Fibroblast of lung (primary cell): ENCODE results near the gene MS4A10.

Experiments
- EZH2 ChIP-seq: IDR thresholded peaks from 2 replicates; pipeline ENCODE4 v1.5.1; 2012; ENCODE audit warnings: low read length, control low read depth, mild to moderate bottlenecking; ENCODE audit errors: missing control alignments
- TF ChIP-seq, protein P1 (sequence below), 2 donors: IDR thresholded peaks in 1 of 2; conservative IDR thresholded peaks in 1 of 2; 1 replicate in 1 of 2; 2 replicates in 1 of 2; pipeline ENCODE4 v1.5.1; 2011 to 2012; ENCODE audit warnings: low read length in 2 of 2, control low read depth in 1 of 2, inconsistent platforms in 1 of 2, low read depth in 1 of 2, mild to moderate bottlenecking in 1 of 2

DNA sequence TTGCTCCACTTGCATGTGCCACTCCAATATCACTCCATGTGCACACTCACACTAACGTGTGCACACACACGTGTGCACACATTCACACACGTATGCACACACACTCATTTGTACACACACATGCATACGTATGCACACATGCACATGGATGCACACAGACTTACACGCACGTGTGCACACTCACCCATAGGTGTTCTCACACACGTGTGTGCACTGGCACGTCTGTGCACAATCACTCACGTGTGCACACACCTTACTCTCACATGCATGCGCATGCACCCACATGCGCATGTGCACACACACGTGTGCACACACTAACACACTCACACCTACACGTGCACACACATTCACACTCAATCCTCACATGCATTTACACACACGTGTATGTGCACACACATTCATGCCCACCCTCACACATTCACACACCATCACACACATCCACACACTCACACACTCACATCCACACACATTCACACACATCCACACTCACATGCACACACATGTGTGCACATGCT lies 37.7 kb upstream of the MS4A10 start:
- TF ChIP-seq, protein P1, sequence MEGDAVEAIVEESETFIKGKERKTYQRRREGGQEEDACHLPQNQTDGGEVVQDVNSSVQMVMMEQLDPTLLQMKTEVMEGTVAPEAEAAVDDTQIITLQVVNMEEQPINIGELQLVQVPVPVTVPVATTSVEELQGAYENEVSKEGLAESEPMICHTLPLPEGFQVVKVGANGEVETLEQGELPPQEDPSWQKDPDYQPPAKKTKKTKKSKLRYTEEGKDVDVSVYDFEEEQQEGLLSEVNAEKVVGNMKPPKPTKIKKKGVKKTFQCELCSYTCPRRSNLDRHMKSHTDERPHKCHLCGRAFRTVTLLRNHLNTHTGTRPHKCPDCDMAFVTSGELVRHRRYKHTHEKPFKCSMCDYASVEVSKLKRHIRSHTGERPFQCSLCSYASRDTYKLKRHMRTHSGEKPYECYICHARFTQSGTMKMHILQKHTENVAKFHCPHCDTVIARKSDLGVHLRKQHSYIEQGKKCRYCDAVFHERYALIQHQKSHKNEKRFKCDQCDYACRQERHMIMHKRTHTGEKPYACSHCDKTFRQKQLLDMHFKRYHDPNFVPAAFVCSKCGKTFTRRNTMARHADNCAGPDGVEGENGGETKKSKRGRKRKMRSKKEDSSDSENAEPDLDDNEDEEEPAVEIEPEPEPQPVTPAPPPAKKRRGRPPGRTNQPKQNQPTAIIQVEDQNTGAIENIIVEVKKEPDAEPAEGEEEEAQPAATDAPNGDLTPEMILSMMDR (conservative IDR thresholded peaks at IDR 0.05 in 1 of 2, IDR thresholded peaks at IDR 0.05 in 1 of 2; ENCODE audit: low read depth in 1 of 2, low read length in 2 of 2) = no peak
- no peak for TF ChIP-seq EZH2
